NCI-H2196 treated with DMSO at 0.1 percent for 48 hours (cell line): ENCODE measurements around the gene GPR17.

Experiments used
- DNase-seq: peaks from one replicate; lab custom pipeline; 2025; ENCODE audit not compliant: unreplicated experiment; lab: John Stamatoyannopoulos, UW

The GPR17 gene

DNA sequence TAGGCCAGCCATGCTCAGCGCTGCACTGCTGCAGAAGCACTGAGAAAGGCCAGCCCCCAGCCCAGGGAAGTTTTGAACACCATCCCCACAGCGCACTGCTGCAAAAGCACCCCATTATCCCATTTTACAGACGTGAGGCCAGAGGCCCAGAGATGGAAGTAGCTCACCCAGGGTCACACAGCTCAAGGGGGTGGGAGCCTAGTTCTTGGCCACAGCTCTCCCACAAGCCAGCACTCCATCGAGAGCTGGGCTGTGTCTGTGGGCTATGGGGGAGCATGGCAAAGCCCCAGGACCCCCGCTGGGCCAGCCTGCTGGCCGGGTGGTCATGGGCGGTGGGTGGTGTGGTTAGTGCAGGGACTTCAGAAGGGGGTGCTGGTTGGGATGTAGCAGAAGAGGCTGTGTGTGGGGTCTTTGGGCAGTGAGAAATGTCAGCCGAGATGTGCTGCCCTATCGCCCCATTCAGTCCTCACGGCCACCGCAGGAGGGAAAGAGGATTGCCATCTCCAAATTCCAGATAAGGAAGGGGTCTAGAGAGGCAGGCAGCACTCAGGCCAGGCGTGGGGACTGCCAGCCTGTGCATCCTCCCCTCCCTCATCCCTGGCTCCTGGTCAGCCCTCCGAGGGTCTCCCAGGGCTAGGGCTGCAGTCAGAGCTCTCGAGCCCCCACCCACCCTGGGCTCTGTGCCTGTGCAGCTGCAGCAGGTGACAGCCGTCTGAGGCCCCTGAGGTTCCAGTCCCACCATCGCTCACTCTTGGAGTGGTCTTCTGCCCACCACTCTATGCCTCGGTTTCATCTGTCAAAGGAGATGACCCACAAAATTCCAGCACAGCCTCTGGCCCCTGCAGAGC lies 17.0 kb upstream of the GPR17 start:
- DNase-seq, result no peak

DNA sequence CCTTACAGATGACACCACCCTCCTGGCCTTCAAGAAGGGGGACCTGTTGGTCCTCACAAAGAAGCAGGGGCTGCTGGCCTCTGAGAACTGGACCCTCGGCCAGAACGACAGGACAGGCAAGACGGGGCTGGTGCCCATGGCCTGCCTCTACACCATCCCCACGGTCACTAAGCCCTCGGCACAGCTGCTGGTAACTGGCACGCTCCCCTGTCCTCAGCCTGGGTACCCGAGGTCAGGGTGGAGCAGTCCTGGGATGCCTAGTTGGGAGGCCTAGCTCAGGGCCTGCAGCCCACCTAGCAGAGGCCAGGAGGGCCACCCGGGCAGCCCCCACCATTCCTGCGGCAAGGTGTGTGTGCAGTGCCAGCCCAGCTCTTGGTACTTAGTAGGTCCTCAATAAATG lies 16.3 kb upstream of the GPR17 start:
- DNase-seq, result no peak

DNA sequence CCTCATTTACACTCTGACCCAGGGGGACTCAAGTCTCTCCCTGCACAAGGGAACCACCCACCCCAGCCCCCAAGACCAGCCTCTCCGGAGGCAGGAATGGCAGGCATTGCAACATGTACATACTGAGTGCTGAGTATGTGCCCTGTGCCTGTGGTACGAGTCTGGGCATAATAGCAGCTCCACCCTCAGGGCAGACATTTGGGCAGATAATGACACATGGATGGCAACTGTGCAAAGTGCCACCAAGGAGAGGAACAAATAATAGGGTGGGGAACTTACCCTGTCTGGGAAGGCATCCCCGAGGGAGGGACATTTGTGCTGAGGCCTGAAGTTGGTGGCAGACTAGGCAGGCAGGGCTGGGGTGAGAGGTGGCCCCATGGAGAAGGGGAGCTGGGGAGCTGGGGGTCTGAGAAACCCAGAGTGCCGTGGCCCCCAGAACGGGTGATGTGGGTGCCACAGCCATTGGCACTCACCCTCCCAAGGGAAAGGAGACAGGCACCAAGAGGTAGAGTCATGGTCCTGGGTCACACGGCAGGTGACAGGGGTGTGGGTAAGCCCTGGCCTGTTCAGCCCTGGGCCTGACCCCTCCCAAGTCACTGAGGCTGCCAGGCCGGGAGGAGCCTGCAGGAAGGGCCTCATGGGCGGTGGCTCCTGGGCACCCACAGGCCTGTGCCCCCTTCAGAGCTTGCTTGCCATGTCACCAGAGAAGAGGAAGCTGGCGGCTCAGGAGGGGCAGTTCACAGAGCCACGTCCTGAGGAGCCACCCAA lies 15.7 kb upstream of the GPR17 start:
- DNase-seq, result no peak

DNA sequence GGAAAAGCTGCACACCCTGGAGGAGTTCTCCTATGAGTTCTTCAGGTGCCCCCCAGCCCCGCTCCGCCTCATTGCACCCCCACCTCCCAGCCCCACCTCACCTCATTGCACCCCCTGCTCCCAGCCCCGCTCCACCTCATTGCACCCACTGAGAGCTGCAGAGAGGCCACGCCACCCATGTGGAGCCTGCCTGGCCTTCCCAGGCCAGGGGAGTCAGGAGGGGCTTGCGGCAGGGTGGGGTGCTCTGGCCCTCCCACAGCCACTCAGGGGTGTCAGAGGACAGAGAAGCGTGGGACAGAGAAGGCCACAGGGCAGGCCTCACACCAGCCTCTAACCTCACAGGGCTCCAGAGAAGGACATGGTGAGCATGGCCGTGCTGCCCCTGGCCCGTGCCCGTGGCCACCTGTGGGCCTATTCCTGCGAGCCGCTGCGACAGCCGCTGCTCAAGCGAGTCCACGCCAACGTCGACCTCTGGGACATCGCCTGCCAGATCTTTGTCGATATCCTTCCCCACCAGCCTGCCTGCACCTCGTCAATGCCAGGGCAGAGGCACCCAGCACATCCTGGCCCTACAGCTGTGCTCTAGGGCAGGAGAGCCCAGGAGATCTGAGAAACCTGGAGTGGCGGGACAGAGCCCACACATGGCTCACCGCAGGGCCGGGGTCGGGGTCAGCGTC lies 15.0 kb upstream of the GPR17 start:
- DNase-seq, result no peak

DNA sequence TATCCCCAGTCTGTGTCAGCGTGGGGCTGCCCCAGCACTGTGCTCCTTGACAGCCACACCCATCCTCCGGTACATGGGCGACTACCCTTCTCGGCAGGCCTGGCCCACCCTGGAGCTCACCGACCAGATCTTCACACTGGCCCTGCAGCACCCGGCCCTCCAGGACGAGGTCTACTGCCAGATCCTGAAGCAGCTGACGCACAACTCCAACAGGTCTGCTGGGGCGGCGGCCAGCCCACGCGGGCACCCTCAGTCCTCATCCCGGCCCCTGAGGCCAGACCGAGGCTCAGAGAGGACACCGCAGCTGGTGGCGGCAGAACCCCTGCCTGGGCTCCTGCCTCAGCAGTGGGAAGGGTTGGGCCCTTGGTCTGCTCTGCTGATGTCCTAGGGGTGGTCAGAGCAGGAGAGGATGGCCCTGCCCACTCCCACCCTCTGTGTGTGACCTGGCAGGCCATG lies 14.4 kb upstream of the GPR17 start:
- DNase-seq, result no peak

DNA sequence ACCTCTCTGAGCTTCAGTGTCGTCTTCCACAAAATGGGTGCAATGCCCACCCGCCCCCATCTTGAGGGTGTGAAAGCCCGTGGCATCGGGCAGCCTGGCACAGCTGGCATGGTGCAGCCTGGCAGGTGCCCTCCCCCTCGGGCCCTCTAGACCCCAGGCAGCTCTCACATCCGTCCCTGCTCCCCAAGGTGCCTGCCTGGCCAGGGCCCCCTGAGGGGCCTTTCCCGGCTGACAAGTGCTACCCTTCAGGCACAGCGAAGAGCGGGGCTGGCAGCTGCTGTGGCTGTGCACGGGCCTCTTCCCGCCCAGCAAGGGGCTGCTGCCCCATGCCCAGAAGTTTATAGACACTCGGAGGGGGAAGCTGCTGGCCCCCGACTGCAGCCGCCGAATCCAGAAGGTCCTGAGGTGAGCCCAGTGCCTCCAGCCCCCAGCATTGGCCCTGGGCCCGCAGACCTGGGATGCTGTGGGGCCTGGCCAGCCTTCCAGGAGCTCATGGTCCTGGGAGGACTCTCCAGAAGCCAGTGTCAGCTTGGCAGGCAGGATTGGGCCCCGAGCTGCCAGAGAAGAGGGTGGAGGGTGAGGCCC lies 13.9 kb upstream of the GPR17 start:
- DNase-seq, result no peak

DNA sequence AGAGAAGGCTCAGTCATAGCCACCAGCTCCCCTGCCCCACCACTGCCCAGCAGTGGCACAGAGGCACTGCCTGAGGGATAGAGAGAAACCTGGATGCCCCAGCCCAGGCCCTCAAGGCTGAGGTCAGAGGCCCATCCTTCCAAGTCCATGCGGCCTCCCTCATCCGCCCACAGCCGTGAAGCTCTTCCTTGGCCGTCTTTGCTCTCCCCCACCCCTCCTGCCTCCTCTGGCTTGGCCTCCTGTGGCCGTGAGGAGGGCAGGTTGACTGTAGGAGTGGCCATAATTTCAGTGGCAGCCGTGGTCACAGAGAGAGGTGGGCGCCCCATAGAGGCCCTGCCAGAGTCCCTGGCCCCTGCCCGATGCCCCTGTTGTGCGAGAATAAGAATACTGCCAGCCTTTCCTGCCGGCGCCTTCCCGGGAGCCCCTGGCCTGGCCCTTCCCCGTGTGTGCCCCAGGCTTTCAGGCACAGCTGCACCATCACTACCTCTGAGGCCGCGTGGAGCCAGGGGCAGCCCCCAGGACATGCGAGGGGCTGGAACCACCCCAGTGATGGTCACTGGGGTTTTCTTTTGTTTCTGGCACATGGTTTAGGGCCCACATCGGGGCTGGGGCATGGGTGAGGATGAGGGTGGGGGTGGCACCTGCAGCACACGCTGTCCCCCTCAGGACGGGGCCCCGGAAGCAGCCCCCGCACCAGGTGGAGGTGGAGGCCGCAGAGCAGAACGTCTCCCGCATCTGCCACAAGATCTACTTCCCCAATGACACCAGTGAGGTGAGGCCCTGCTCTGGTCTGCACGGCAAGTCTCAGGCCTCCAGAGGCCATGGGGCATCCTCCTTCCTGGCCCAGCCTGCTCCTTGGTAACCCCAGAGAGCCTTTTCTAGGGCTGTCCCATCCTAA lies 13.1 kb upstream of the GPR17 start:
- DNase-seq, result no peak

DNA sequence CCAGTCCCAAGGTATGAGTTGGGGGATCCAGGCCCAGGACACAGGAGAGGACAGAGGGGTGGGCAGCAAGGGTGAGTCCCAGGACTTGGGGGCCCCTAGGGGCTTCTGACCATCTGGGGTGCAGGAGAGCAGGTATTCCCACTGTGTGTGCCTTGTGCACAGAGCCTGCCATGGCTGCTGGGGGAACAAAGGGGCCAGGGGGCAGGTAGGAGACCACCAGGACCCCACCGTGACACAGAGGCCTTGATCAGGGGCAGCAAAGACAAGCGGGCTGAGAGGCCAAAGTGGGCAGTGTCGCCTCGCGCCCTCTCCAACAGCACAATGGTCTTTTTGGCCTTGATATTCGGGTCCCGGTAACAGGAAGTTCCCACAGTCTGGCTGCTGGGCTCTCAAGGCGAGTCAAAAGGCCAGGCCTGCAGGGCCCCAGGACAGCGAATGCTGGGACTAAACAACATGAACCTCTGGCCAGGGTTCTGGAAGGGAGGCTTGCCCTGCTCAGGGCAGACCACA lies 12.3 kb upstream of the GPR17 start:
- DNase-seq, result no peak

DNA sequence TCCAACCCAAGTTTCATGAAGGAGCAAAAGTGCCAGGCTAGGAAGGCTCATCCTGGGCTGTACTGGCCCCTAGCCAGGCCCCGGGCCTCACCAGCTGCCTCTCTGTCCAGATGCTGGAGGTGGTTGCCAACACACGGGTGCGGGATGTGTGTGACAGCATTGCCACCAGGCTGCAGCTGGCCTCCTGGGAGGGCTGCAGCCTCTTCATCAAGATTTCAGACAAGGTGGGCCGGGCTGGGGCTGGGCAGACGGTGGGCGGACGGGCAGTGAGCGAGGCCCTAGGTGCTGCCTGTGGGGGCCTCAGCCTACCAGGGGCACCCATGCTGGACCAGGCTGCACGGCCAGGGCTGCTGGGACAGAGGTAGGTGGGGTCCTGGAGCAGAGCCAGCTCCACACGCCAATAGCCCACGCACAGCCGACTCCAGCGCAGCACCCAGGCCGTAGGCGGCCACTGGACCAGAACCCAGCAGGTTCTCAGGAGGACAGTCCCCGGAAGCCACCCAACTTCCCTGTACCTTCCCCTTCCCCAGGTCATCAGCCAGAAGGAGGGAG lies 11.8 kb upstream of the GPR17 start:
- DNase-seq, result no peak

DNA sequence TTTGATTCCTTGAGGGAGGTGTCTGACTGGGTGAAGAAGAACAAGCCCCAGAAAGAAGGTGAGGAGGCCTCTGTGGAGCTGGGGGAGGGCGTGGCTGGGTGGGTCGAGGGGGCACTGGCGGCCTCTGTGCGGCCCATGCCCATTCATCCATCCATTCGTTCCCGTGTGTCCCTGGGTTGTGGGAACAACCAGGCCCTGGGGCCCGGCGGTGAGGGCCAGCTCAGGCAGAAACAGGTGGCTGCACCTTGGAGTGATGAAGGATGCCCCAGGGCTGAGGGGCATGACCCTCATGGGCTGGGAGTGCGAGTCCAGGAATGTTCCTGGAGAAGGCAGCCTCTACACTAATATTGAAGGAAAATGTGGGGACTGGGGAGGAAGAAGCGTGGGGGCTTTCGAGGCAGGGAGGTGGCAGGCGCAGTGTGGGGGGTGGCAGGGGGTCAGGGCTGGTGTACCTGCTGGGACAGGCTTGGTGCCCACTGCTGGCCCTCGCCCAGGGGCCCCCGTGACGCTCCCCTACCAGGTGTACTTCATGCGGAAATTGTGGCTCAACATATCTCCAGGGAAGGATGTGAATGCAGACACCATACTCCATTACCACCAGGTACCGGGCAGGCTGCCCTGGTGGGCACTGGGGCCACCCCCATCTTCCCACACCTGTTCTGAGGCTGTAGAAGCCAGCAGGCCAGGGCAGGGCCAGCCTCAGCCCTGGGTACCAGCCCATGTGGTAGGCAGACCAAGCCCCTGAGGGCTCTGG lies 11.2 kb upstream of the GPR17 start:
- no peak for DNase-seq

DNA sequence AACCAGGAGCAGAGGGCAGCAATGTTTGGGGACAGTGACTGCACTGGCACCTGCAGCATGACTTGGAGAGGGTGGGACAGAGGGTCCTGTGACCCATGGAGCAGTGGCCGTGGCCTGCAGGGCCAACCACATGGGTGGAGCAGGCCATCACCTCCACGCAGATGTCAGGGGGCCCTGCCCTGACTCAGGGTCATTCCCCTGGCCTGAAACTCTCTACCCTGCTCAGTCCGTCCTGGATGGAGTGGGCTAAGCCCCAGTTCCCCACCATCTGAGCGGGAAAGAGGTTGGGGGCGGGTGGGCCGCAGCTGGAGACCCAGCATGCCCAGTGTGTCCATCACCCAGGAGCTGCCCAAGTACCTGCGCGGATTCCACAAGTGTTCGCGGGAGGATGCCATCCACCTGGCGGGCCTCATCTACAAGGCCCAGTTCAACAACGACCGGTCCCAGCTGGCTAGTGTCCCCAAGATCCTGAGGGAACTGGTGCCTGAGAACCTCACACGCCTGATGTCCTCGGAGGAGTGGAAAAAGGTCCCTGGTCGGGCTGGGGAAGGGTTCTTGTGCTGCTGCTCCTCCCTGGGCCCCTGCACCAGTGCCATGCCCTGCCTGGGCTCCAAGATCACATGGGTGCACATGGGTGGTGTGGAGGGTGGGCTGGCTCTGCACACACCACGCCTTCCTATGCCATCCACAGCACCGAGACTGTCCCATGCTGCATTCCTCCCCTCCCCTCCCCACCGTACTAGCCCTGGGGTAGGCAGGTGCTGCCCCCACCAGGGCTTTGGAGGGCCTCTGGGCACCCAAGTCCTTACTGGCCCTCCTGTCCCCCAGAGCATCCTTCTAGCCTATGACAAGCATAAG lies 10.3 kb upstream of the GPR17 start:
- no peak for DNase-seq

DNA sequence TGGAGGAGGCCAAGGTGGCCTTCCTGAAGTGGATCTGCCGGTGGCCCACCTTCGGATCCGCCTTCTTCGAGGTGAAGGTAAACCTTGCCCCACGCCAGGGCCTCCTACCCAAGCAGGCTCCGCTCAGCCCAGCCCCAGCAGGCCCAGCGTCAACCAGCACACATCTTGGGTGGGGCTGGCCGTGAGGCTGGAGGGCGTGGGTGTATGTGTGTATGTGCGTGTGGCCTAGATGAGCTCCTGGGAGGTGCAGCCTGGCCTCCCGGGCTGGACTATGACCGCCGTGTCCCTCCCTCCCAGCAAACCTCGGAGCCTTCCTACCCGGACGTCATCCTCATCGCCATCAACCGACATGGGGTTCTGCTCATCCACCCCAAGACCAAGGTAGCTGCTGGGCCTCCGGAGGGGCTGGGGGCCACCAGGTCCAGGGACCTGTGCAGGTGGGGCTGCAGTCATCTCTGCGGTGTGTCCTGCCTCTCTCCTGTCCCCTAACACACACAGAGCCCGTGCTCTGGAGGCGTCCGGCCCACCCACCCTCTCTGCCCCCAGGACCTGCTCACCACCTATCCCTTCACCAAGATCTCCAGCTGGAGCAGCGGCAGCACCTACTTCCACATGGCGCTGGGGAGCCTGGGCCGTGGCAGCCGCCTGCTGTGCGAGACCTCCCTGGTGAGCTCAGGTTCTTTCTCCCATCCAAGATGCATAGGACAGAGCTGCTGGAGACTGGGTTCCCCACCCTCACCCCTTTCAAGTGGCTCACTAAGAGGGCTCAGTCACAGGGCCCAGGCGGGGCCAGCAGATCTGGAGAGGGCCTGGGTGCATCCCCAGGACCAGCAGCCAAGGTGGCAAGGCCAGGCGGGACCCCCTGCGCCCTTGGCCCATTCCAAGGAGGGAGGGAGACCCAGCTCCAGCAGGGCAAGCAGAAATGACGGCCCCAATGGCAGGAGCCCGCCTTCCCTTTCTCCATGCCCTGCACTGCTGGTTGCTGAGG lies 9.4 kb upstream of the GPR17 start:
- no peak for DNase-seq

DNA sequence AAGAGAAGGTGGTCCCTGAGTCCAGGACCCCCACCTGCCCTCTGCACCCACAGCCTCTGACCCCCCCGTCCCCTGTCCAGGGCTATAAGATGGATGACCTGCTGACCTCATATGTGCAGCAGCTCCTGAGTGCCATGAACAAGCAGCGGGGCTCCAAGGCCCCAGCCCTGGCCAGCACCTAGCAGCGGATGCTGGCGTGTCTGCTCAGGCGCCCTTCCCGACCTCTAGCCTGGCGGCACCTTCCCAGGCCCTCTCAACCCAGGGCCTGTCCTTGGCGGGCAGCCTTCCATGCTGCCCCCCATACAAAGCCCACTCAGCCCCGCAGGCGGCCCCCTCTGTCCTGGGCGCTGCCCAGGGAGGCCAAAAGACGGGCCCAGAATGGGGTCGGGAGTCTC lies 8.7 kb upstream of the GPR17 start:
- no peak for DNase-seq

DNA sequence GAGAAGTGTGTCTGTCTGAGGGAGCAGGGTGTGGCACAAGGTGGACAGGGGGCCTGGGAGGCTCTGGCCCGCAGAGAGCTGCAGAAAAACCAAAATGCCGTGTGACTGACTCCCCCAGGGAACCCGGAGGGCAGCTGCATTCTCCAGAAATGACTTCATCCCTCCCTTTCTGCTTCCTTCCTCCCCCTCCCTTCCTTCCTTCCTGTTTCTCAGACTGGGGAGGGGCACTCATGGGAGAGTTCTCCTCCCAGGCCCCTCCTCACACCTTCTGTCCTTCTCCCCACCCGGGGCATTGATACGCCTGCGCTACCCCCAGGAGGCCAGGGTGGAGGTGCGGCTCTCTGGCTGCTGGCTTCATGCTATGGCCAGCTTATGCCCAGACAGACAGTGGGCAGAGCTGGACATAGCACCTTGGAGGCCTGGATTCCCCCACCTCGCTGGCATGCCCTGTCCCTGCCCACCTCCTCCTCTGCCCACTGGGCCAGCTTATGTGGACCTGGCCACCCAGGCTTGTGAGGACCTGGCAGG lies 8.2 kb upstream of the GPR17 start:
- DNase-seq, result no peak

DNA sequence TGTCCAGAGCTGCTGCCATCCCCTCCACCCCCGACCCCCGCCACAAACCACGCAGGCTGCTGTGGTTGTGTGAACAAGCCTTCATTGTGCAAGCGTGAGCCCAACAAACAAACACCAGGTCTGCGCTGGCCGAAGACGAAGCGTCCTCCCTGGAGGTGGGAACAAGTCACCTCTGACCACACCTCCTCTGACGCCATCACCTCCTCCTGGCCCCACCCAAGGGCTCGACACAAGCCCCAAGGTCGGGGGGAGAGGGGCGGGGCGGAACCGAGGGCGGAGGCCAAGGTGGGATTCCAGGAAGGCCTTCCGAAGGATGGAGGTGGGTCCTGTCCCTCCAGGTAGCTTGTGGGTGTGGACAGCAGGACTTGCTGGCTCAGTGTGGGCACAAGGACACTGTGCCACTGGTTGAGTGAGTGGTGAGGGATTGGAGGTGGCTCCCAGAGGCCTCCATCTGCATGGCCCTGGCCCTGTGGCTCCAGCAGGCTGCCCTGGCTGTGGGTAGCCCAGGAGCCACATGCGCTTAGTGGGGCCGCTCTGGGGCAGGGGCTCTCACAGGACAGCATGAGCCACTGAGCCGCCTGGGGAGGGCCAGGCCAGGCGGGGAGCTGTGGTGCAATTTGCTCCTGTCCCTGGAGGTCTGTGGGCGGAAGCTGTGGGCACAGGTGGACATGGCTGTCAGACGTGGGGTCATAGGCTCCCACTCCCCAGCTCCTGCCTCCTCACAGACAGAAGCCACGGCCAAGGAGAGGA lies 7.4 kb upstream of the GPR17 start:
- no peak for DNase-seq

DNA sequence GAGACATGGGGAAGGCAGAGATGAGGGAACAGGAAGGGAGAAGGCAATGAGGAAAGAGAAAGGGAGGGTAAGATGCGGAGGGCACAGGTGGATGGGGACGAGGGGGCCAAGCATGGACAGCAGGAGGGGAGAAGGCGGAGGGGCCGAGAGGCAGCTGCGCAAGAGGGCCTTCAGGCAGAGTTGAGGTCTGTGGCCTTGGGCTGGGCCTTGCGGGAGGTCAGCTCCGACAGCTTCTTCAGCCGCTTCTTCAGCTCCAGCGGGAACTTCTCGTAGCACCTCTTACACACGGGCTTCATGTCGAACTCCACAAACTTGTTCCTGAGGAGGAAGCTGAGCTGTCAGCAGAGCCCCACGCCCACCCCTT lies 6.9 kb upstream of the GPR17 start:
- no peak for DNase-seq
